Measurements from ENCODE around the gene FTL. TPM values are rescaled to one million over a fixed set of nuclear protein-coding genes. Genes with fewer than 3 reads are reported as not detected.
A peak's percentile ranks its signal among the peaks of the same experiment; 100 is the strongest.

Gene FTL
- total and polyA plus RNA-seq, 8 donors = 1,119 to 9,329 (median 1,357) TPM

- intact Hi-C loops (cut with DNase I) = no loop called here
- no peaks in the 10 kb centered on the region for H3K27me3 ChIP-seq
- peak overlapping the region; percentile 56 to 63 for H3K4me3 ChIP-seq
- ATAC-seq (peak; percentile 67), DNase-seq (peak in 2 of 4 donors; percentile 78 to 80)
- peaks cover 18 to 43% of the 10 kb centered on the region in 2 donors for H3K4me1 ChIP-seq
- no peak for TF ChIP-seq CTCF (IDR thresholded peaks at IDR 0.05)
- H3K27ac ChIP-seq = peak overlapping the region; percentile 86 to 92
- peaks cover 0 to 38% of the 10 kb centered on the region in 2 donors for H3K36me3 ChIP-seq
- H3K9me3 ChIP-seq = no peaks in the 10 kb centered on the region
Measured at GRCh38 chr19:48991873-48992580, 26.9 kb downstream of the FTL start.

- Histone ChIP-seq H3K9me3 (no peaks in the 10 kb centered on the region), H3K4me1 (peaks cover 18 to 43% of the 10 kb centered on the region in 2 donors), H3K27ac (peak overlapping the region; percentile 86 to 92), H3K4me3 (peak overlapping the region; percentile 56 to 63), H3K27me3 (no peaks in the 10 kb centered on the region), H3K36me3 (peaks cover 0 to 33% of the 10 kb centered on the region in 2 donors)
- peak in 1 of 4 donors; percentile 50 for DNase-seq
- intact Hi-C loops (cut with DNase I) = no loop called here
- peak; percentile 11 for ATAC-seq
- no peak for TF ChIP-seq CTCF (IDR thresholded peaks at IDR 0.05)
Measured at GRCh38 chr19:48992581-48993174, 27.6 kb downstream of the FTL start.

GRCh38 chr19:48993175-48994034 is 28.3 kb downstream of the FTL start, which contains the start of the genes GYS1 and RUVBL2:
Gene GYS1 (minus strand): TSS chr19:48993309. CDS start chr19:48993112, 197 bp downstream.
Gene RUVBL2 (plus strand): TSS chr19:48993887. CDS start chr19:48993912, 25 bp downstream.
- ATAC-seq (peak; percentile 93), DNase-seq (peak; percentile 99 to 100 (median 100))
- Histone ChIP-seq H3K9me3 (no peaks in the 10 kb centered on the region), H3K27me3 (no peaks in the 10 kb centered on the region), H3K4me1 (peaks cover 18 to 43% of the 10 kb centered on the region in 2 donors), H3K27ac (peak within 1 kb of the TSS; percentile 86 to 92), H3K36me3 (peaks cover 0 to 26% of the 10 kb centered on the region in 2 donors), H3K4me3 (peak within 1 kb of the TSS; percentile 56 to 63)
- intact Hi-C loops (cut with DNase I) = no loop called here
- TF ChIP-seq CTCF (IDR thresholded peaks at IDR 0.05) = peak; percentile 92 to 99

- Histone ChIP-seq H3K4me3 (peak overlapping the region; percentile 56 to 63), H3K9me3 (no peaks in the 10 kb centered on the region), H3K4me1 (peaks cover 18 to 43% of the 10 kb centered on the region in 2 donors), H3K27ac (peak overlapping the region; percentile 86 to 92), H3K27me3 (no peaks in the 10 kb centered on the region), H3K36me3 (peaks cover 0 to 20% of the 10 kb centered on the region in 2 donors)
- intact Hi-C loops (cut with DNase I) = no loop called here
- TF ChIP-seq CTCF (IDR thresholded peaks at IDR 0.05) = no peak
- ATAC-seq = no peak
- DNase-seq = no peak
Measured at GRCh38 chr19:48994035-48994386, 28.9 kb downstream of the FTL start.
